ENCODE measurements around the gene KCNJ15. TPM values are rescaled to one million over a fixed set of nuclear protein-coding genes. Genes with fewer than 3 reads are reported as not detected.

Gene KCNJ15
- total and polyA plus RNA-seq, 10 of the 15 experiments (the other 5 are each of a cell fraction or from before 2014, with no cell fraction given): 0.05 to 2.7 (median 0.33) TPM; not detected in 6

DNA sequence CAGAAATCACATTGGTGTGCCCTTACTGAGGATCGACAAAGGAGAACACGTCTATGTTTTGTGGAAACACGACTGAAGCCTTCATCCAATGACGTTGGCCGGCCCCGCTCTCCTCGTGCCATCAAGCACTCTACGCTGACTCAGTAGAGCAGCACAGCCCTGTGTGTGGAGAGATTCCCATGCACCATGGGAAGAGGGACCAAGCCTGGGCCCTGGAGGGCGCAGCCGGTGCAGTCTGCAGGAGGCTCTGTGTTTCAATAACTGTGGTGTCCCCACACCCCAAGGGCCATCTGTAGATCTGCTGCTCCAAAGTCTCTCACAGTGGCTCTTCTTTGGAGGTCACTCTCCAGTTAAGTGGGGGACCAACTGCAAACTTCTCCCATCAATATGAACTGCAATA is 97.4 kb downstream of the KCNJ15 start:
- no peak for ATAC-seq
- RAD21 ChIA-PET (ENCODE audit: unreplicated experiment): interaction anchor here (1.4 to 7.4 kb wide), 3 partner anchors 136 to 195 kb away, joined by 6 to 110 read pairs (median 63); no protein-coding TSS in a partner anchor
- intact Hi-C loops (cut with micrococcal nuclease; ENCODE audit: unreplicated experiment) (loop anchor here (5.0 kb wide), 1 partner anchor 87 kb away; no protein-coding TSS in a partner anchor), in situ Hi-C loops (cut with MboI) (loop anchor here (5.0 kb wide), 3 partner anchors 142 to 647 kb away; no protein-coding TSS in a partner anchor)
- Histone ChIP-seq H2AFZ (ENCODE audit: control insufficient read depth, low read depth, low read length) (no peak overlapping the region), H3K9ac (ENCODE audit: control insufficient read depth, insufficient read depth, low read length) (no peak overlapping the region), H3K27ac (ENCODE audit: control insufficient read depth, insufficient read depth) (no peak overlapping the region), H3K4me3 (no peak overlapping the region), H3K4me2 (ENCODE audit: control insufficient read depth, insufficient read depth) (no peak overlapping the region), H3K4me1 (ENCODE audit: control insufficient read depth, insufficient read depth, low read length) (no peaks in the 10 kb centered on the region; the same call in 1 of the 2 replicates), H3K36me3 (ENCODE audit: control insufficient read depth in 2 of 2, insufficient read depth in 2 of 2, low read length in 1 of 2) (no peaks in the 10 kb centered on the region), H4K20me1 (ENCODE audit: control insufficient read depth, insufficient read depth) (no peaks in the 10 kb centered on the region), H3K79me2 (ENCODE audit: control insufficient read depth, insufficient read depth, low read length) (no peaks in the 10 kb centered on the region), H3K27me3 (replicated peaks in 1 of 2; ENCODE audit: control insufficient read depth in 2 of 2, insufficient read depth in 2 of 2, low read length in 1 of 2) (no peaks in the 10 kb centered on the region), H3K9me3 (replicated peaks; ENCODE audit: control insufficient read depth, insufficient read depth, low read length) (no peaks in the 10 kb centered on the region; the same call in 2 of the 3 replicates)
- SMC1A ChIA-PET (ENCODE audit: uncharacterized antibody, unreplicated experiment): interaction anchor here (1.4 to 4.9 kb wide), 7 partner anchors 118 to 196 kb away, joined by 4 to 90 read pairs (median 18); no protein-coding TSS in a partner anchor
- 40% methylated on average over 10 of the region's 10 CpGs for WGBS (ENCODE audit: insufficient coverage, insufficient replicate concordance, low lambda C conversion rate, missing lambda C conversion rate)
- CTCF ChIA-PET: interaction anchor here (0.9 to 9.1 kb wide), 8 partner anchors 74 to 643 kb away, joined by 3 to 195 read pairs (median 11); no protein-coding TSS in a partner anchor
- BruUV-seq (replicated peaks): no TSS peak
- POLR2A ChIA-PET: no interaction called here
- no peak for DNase-seq (ENCODE audit: low read depth, low spot score)
- FAIRE-seq: no peak
- TF ChIP-seq POLR2AphosphoS2 (IDR thresholded peaks at IDR 0.05; ENCODE audit: low read depth, low read length): no peak
- TF ChIP-seq KAT2A (conservative IDR thresholded peaks at IDR 0.05; ENCODE audit: control insufficient read depth, low read depth, low read length): no peak
- TF ChIP-seq, protein P1, sequence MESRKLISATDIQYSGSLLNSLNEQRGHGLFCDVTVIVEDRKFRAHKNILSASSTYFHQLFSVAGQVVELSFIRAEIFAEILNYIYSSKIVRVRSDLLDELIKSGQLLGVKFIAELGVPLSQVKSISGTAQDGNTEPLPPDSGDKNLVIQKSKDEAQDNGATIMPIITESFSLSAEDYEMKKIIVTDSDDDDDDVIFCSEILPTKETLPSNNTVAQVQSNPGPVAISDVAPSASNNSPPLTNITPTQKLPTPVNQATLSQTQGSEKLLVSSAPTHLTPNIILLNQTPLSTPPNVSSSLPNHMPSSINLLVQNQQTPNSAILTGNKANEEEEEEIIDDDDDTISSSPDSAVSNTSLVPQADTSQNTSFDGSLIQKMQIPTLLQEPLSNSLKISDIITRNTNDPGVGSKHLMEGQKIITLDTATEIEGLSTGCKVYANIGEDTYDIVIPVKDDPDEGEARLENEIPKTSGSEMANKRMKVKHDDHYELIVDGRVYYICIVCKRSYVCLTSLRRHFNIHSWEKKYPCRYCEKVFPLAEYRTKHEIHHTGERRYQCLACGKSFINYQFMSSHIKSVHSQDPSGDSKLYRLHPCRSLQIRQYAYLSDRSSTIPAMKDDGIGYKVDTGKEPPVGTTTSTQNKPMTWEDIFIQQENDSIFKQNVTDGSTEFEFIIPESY (IDR thresholded peaks at IDR 0.05): no peak
- TF ChIP-seq MTA2 (IDR thresholded peaks at IDR 0.05; ENCODE audit: low read depth): no peak
- TF ChIP-seq SMC3 (IDR thresholded peaks at IDR 0.05; ENCODE audit: borderline replicate concordance, low read length): no peak
- TF ChIP-seq, protein P2, sequence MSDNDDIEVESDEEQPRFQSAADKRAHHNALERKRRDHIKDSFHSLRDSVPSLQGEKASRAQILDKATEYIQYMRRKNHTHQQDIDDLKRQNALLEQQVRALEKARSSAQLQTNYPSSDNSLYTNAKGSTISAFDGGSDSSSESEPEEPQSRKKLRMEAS (IDR thresholded peaks at IDR 0.05; ENCODE audit: low read depth, low read length): no peak
- TF ChIP-seq, protein P3, sequence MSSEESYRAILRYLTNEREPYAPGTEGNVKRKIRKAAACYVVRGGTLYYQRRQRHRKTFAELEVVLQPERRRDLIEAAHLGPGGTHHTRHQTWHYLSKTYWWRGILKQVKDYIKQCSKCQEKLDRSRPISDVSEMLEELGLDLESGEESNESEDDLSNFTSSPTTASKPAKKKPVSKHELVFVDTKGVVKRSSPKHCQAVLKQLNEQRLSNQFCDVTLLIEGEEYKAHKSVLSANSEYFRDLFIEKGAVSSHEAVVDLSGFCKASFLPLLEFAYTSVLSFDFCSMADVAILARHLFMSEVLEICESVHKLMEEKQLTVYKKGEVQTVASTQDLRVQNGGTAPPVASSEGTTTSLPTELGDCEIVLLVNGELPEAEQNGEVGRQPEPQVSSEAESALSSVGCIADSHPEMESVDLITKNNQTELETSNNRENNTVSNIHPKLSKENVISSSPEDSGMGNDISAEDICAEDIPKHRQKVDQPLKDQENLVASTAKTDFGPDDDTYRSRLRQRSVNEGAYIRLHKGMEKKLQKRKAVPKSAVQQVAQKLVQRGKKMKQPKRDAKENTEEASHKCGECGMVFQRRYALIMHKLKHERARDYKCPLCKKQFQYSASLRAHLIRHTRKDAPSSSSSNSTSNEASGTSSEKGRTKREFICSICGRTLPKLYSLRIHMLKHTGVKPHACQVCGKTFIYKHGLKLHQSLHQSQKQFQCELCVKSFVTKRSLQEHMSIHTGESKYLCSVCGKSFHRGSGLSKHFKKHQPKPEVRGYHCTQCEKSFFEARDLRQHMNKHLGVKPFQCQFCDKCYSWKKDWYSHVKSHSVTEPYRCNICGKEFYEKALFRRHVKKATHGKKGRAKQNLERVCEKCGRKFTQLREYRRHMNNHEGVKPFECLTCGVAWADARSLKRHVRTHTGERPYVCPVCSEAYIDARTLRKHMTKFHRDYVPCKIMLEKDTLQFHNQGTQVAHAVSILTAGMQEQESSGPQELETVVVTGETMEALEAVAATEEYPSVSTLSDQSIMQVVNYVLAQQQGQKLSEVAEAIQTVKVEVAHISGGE (CRISPR knock-in tag; IDR thresholded peaks at IDR 0.05): no peak
- TF ChIP-seq, protein P4, sequence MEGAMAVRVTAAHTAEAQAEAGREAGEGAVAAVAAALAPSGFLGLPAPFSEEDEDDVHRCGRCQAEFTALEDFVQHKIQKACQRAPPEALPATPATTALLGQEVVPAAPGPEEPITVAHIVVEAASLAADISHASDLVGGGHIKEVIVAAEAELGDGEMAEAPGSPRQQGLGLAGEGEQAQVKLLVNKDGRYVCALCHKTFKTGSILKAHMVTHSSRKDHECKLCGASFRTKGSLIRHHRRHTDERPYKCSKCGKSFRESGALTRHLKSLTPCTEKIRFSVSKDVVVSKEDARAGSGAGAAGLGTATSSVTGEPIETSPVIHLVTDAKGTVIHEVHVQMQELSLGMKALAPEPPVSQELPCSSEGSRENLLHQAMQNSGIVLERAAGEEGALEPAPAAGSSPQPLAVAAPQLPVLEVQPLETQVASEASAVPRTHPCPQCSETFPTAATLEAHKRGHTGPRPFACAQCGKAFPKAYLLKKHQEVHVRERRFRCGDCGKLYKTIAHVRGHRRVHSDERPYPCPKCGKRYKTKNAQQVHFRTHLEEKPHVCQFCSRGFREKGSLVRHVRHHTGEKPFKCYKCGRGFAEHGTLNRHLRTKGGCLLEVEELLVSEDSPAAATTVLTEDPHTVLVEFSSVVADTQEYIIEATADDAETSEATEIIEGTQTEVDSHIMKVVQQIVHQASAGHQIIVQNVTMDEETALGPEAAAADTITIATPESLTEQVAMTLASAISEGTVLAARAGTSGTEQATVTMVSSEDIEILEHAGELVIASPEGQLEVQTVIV (IDR thresholded peaks at IDR 0.05; ENCODE audit: borderline replicate concordance, partially characterized antibody): no peak
- TF ChIP-seq GABPA (IDR thresholded peaks at IDR 0.05; ENCODE audit: low read depth): no peak
- no peak for TF ChIP-seq MYC (IDR thresholded peaks at IDR 0.05; ENCODE audit: insufficient read depth, insufficient read length, insufficient replicate concordance, low read length, severe bottlenecking)
- TF ChIP-seq RB1 (IDR thresholded peaks at IDR 0.05; ENCODE audit: borderline replicate concordance): no peak
- TF ChIP-seq CHD4 (IDR thresholded peaks at IDR 0.05): no peak
- no peak for TF ChIP-seq POLR2A (IDR thresholded peaks at IDR 0.05; ENCODE audit: low read depth, low read length)

All from GM12878 (cell line).